ENCODE measurements around the gene ROR1. TPM values are rescaled to one million over a fixed set of nuclear protein-coding genes. Genes with fewer than 3 reads are reported as not detected.

ROR1 gene
- total and polyA plus RNA-seq, 2 of the 4 experiments (the other 2 are of a cell fraction) = 4.4 to 10.0 TPM

GRCh38 chr1:63976006-63976405 is 202.2 kb downstream of the ROR1 start:
- Histone ChIP-seq H3K4me1 (ENCODE audit: control insufficient read depth, insufficient read depth, low read length) (no peaks in the 10 kb centered on the region), H3K4me3 (ENCODE audit: insufficient read depth, low read depth, low read length) (no peak overlapping the region), H3K4me2 (ENCODE audit: low read depth, low read length) (no peak overlapping the region), H3K27me3 (ENCODE audit: control insufficient read depth, insufficient read depth, low read length) (no peaks in the 10 kb centered on the region; the same call in 1 of the 2 replicates), H4K91ac (ENCODE audit: insufficient read depth, low read depth, low read length) (no peak overlapping the region), H4K8ac (ENCODE audit: low read depth in 2 of 2, low read length in 2 of 2) (no peak overlapping the region), H2AFZ (replicated peaks; ENCODE audit: low read length, poor library complexity) (no peak overlapping the region), H2BK120ac (ENCODE audit: low read depth, low read length) (no peak overlapping the region), H4K5ac (ENCODE audit: low read depth, low read length) (no peak overlapping the region), H3K14ac (replicated peaks; ENCODE audit: low read depth, low read length) (no peak overlapping the region), H3K9ac (ENCODE audit: low read depth, low read length) (no peak overlapping the region), H2AK5ac (ENCODE audit: low read depth, low read length) (no peak overlapping the region), H3K9me1 (ENCODE audit: insufficient read depth, low read length) (no peaks in the 10 kb centered on the region), H2BK5ac (ENCODE audit: low read depth, low read length, poor library complexity, severe bottlenecking) (no peak overlapping the region), H3K27ac (ENCODE audit: insufficient read depth, low read length) (no peak overlapping the region), H2AK9ac (replicated peaks; ENCODE audit: low read depth, low read length, poor library complexity) (no peak overlapping the region), H4K20me1 (ENCODE audit: insufficient read depth, low read length) (no peaks in the 10 kb centered on the region), H3K36me3 (ENCODE audit: control insufficient read depth, insufficient read depth, low read length) (no peaks in the 10 kb centered on the region), H2BK20ac (ENCODE audit: low read depth, low read length) (no peak overlapping the region), H3K4ac (ENCODE audit: low read depth, low read length) (no peak overlapping the region), H2BK15ac (ENCODE audit: low read depth, low read length) (no peak overlapping the region), H3K23ac (ENCODE audit: low read depth, low read length) (no peak overlapping the region), H3K18ac (ENCODE audit: low read depth, low read length) (no peak overlapping the region), H3K79me1 (ENCODE audit: low read depth in 1 of 2, low read length in 2 of 2) (no peaks in the 10 kb centered on the region), H3K56ac (ENCODE audit: extremely low read depth, insufficient read depth, low read length) (no peak overlapping the region), H3K9me3 (ENCODE audit: control insufficient read depth, insufficient read depth, low read length) (no peaks in the 10 kb centered on the region)
- ATAC-seq (ENCODE audit: low read depth) (no peak), DNase-seq (no peak)
- no CpG with 5 or more reads among the region's 1 CpG for WGBS, 2 experiments (ENCODE audit: extremely low coverage in 2 of 2, insufficient read length in 1 of 2)
- no TSS peak for BruUV-seq (replicated peaks)
- POLR2A ChIA-PET (ENCODE audit: unreplicated experiment) = no interaction called here
- TF ChIP-seq ELK1 (IDR thresholded peaks at IDR 0.05; ENCODE audit: borderline replicate concordance, low read depth, low read length) = no peak
- no peak for TF ChIP-seq CHD1 (IDR thresholded peaks at IDR 0.05; ENCODE audit: low read depth, low read length)
- TF ChIP-seq RFX5 (IDR thresholded peaks at IDR 0.05; ENCODE audit: low read depth, low read length) = no peak
- TF ChIP-seq NFE2L2 (IDR thresholded peaks at IDR 0.05; ENCODE audit: low read depth, low read length) = no peak
- TF ChIP-seq FOS (IDR thresholded peaks at IDR 0.05; ENCODE audit: low read depth, low read length) = no peak
- no peak for TF ChIP-seq USF2 (IDR thresholded peaks at IDR 0.05; ENCODE audit: low read depth, low read length)
- TF ChIP-seq MAFK (IDR thresholded peaks at IDR 0.05; ENCODE audit: low read depth, low read length) = no peak
- no peak for TF ChIP-seq RAD21 (IDR thresholded peaks at IDR 0.05; ENCODE audit: low read length)
- TF ChIP-seq CTCF (conservative IDR thresholded peaks at IDR 0.05; ENCODE audit: low read depth, low read length) = no peak
- TF ChIP-seq SMC3 (IDR thresholded peaks at IDR 0.05; ENCODE audit: low read depth, low read length) = no peak
- TF ChIP-seq MAZ (IDR thresholded peaks at IDR 0.05; ENCODE audit: borderline replicate concordance, low read depth, low read length) = no peak
- no peak for TF ChIP-seq RCOR1 (IDR thresholded peaks at IDR 0.05; ENCODE audit: insufficient replicate concordance, low read length)
- TF ChIP-seq MXI1 (IDR thresholded peaks at IDR 0.05; ENCODE audit: borderline replicate concordance, low read depth, low read length) = no peak
- no peak for TF ChIP-seq BHLHE40 (IDR thresholded peaks at IDR 0.05; ENCODE audit: low read depth, low read length)
- no peak for TF ChIP-seq CEBPB (IDR thresholded peaks at IDR 0.05; ENCODE audit: low read depth, low read length)
- TF ChIP-seq POLR2A (IDR thresholded peaks at IDR 0.05; ENCODE audit: low read depth, low read length) = no peak
- in situ Hi-C loops (cut with MboI; ENCODE audit: low sequenced_read_pairs) = no loop called here
- dilution Hi-C loops (cut with HindIII; ENCODE audit: low sequenced_read_pairs, unreplicated experiment) = no loop called here
- intact Hi-C loops (cut with micrococcal nuclease) = no loop called here
- CTCF ChIA-PET = interaction anchor here (1.0 to 1.3 kb wide), 2 partner anchors 8 to 284 kb away, joined by 3 read pairs; no protein-coding TSS in a partner anchor
